Measurements from ENCODE around the gene PRPSAP1.

Gene PRPSAP1

GRCh38 chr17:76353599-76354316, at the start of gene PRPSAP1:
PRPSAP1 (minus strand) TSS chr17:76353916; CDS start chr17:76353703, 213 bp downstream.
- intact Hi-C loops (cut with DNase I), result loop anchor here (5.0 kb wide), 1 partner anchor 34 kb away; no protein-coding TSS in a partner anchor
- peak; percentile 81 to 95 (median 90) for DNase-seq

- no peak for DNase-seq
- intact Hi-C loops (cut with DNase I), result loop anchor here (10.0 kb wide), 2 partner anchors 52 to 102 kb away; partner anchors contain the start of genes RHBDF2 and UBE2O
Observed at GRCh38 chr17:76402711-76403110, 49.0 kb upstream of the PRPSAP1 start.

DNA sequence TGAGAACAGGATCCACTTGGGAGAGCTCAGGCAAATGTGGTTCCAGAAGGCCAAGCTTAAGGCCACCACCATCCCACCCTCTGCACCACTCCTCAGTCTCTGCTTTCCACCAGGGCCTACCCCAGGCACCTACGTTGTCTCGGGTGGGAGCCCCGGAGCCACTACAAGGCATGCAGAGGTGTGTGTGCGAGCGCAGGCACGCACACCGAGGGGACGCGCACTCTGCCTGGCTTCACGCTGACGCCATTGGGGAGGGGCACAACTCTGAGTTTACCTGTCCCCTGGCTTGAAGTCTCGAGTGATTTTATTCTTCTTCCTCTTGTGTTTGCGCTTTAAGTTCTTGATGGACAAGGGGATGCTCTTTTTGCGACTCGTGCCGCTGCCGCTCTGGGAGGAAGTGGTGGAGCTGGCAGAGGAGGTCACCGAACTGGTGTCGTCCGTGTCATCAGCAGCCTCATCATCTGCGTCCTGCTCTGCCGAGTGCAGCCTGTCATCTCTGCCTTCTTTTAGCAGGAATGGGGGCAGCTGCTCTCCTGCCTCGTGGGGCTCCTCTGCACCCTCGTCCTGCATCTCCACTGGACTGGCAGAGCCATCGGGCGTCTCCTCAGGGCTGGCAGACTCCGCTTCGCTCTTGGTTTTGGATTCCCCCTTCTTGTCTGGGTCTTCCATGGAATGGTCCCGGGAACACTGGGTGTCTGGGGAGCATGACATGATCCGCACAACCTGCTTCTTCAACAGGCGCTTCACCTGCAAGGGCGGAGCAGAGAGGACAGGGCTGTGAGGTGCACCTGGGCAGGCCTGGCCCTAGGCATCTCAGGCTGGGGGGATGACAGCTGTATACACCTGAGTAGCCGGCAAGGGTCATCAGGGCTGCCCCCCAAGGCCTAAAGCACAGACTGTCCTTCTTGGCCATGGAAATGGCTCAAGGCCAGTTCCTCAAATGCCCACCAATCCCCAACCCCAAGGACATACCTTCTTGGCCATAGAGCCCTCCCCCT, 45.8 kb upstream of the PRPSAP1 start:
- no peak for DNase-seq
- intact Hi-C loops (cut with DNase I), result loop anchor here (5.0 to 10.0 kb wide), 3 partner anchors 55 to 105 kb away; partner anchors contain the start of genes QRICH2, RHBDF2 and UBE2O

DNA sequence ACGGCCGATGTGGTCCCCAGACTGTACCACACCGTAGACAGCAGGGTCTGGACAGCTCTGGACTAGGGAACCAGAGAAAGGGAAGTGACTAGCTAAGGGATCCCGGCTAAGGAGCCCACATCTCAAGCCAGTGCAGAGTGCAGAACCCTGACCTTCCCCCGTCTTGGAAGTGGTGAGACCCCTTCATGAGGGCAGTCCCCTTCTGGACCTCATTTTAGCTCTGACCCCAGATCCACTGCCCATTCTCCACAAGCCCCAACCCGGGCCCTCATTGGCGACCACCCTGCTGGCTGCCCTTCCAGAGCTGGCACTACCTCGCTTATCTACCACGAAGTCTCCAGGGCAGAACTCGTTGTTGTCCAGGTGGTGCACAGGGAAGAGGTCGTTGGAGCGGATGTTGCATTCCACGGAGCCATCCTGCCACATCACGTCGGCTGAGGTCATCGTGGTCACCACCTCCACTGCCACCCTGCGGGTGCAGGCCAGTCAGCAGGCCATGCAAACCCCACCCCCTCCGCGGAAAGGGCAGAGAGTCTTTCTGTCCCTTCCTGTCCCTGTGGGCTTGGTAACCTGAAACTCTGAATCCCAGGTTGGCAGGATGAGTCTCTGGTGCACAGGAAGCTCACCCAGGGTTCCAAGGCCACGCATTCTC, 44.9 kb upstream of the PRPSAP1 start:
- no peak for DNase-seq
- intact Hi-C loops (cut with DNase I), result loop anchor here (5.0 kb wide), 1 partner anchor 91 kb away; the partner anchor contains the start of gene QRICH2

- peak; percentile 71 to 98 (median 94) for DNase-seq
- intact Hi-C loops (cut with DNase I), result loop anchor here (5.0 kb wide), 1 partner anchor 91 kb away; the partner anchor contains the start of gene QRICH2
Observed at GRCh38 chr17:76397687-76398522, 44.2 kb upstream of the PRPSAP1 start.

- intact Hi-C loops (cut with DNase I), result loop anchor here (5.0 kb wide), 1 partner anchor 90 kb away; the partner anchor contains the start of gene QRICH2
- DNase-seq, result no peak
Observed at GRCh38 chr17:76397184-76397583, 43.5 kb upstream of the PRPSAP1 start.

GRCh38 chr17:76395980-76396379, 42.3 kb upstream of the PRPSAP1 start:
- intact Hi-C loops (cut with DNase I), result loop anchor here (5.0 kb wide), 1 partner anchor 89 kb away; the partner anchor contains the start of gene QRICH2
- DNase-seq, result no peak

DNA sequence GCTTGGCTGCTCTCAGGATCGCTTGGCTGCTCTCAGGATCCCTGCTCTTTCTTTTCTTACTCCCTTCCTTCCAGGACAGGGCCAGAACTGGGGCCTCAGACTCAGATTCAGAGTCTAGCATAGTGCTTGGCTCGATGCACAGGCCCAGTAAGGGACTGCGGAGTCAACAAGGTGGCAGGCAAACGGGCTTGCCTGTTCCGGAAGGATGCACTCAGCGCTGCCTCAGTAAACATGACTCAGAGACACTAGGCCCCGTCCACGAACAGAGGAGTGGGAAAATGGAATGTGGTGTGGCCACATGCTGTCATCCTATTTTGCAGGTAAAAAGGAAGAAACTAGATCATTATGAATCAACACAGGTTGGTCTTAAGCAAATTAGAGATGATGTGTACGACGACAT, 40.5 kb upstream of the PRPSAP1 start:
- DNase-seq, result no peak

DNA sequence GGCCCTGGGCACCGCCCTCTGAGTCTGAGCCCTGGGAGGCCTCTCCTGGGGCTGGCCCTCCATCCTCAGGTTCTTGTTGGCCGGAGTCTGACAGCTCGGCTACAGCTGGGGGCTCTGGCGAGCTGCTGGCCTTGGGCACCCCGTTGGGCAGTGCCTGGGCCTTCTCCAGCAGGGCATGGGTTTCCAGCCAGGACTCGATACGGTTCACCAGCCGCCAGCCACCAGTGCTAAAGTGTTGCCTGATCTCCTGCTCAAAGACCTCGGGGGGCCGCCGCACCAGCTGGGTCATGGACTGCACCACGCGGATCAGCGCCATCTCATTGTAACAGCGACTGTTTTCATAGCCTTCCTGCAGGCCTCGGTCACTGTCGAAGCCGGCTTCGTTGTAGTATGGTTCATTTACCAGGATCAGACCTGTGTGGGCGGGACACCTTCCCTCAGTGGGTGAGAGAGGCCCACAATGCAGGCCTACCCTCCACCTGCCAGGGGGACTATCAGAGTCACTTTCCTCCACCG, 37.5 kb upstream of the PRPSAP1 start:
- intact Hi-C loops (cut with DNase I), result no loop called here
- DNase-seq, result no peak

More for the DNA sequence above, 40.5 kb upstream of the PRPSAP1 start:
- intact Hi-C loops (cut with DNase I), result no loop called here

DNA sequence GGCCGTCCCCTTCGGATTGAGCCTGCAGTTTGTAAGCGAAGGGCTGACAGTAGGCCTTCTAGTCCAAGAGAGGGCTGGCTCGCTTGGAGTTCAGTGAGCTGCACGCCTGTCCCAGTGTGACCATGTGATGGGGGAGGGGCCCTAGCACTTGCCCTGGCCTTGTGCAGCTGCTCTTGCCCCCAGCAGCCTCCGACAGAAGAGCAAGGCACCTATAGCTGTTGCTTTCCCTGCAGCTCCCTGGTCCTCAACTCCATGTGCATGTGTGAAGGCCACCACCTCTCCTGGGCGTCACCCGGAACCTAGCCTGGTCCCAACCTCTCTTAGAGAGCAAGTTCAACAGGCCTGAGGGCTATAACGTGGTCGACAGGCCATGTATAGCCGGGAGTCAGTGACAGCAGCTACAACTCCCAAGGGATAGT, 36.3 kb upstream of the PRPSAP1 start:
- DNase-seq, result no peak
- intact Hi-C loops (cut with DNase I), result no loop called here

GRCh38 chr17:76388966-76389888, 35.5 kb upstream of the PRPSAP1 start:
- DNase-seq, result no peak
- intact Hi-C loops (cut with DNase I), result loop anchor here (5.0 kb wide), 2 partner anchors 37 to 77 kb away; partner anchors contain the start of gene PRPSAP1

- intact Hi-C loops (cut with DNase I), result loop anchor here (5.0 kb wide), 2 partner anchors 35 to 75 kb away; partner anchors contain the start of gene PRPSAP1
- no peak for DNase-seq
Observed at GRCh38 chr17:76386966-76387765, 33.5 kb upstream of the PRPSAP1 start.

- intact Hi-C loops (cut with DNase I), result loop anchor here (5.0 kb wide), 2 partner anchors 34 to 74 kb away; partner anchors contain the start of gene PRPSAP1
- DNase-seq, result peak; percentile 42 to 87 (median 67)
Observed at GRCh38 chr17:76385892-76386786, 32.4 kb upstream of the PRPSAP1 start.

Data from head of caudate nucleus (tissue), 42 donors.